Upper lobe of right lung (tissue), 1 donor: ENCODE results near the gene MNS1. TPM values are rescaled to one million over a fixed set of nuclear protein-coding genes. Genes with fewer than 3 reads are reported as not detected.
"Not testable (repeated sequence)": the region's sequence is repeated elsewhere in the genome, so short reads cannot be mapped to it uniquely, and the experiment has no call there.

Source experiments
- ATAC-seq: fragments of 200-7000 bp; cut with Tn5 transposase; one replicate; pipeline ENCODE4 v1.9.1; 2020; ENCODE audit warnings: mild to moderate bottlenecking, moderate library complexity
- DNase-seq: peaks from one replicate; pipeline ENCODE4 v3.0.0-alpha.2; 2020
- H3K27ac ChIP-seq: fragments of 200-600 bp; one replicate; pipeline ENCODE4 v1.8.0; 2022
- H3K27me3 ChIP-seq: fragments of 200-600 bp; one replicate; pipeline ENCODE4 v1.8.0; 2022; ENCODE audit warnings: mild to moderate bottlenecking
- H3K36me3 ChIP-seq: fragments of 200-600 bp; one replicate; pipeline ENCODE4 v1.8.0; 2022
- H3K4me1 ChIP-seq: fragments of 200-600 bp; one replicate; pipeline ENCODE4 v1.8.0; 2022
- H3K4me3 ChIP-seq: fragments of 200-600 bp; one replicate; pipeline ENCODE4 v1.8.0; 2022; ENCODE audit warnings: mild to moderate bottlenecking
- H3K9me3 ChIP-seq: fragments of 200-600 bp; one replicate; pipeline ENCODE4 v1.8.0; 2022
- intact Hi-C: fragments of 100-400 bp; cut with DNase I; formaldehyde crosslinking; loops from one replicate; pipeline ENCODE4 v1.11.0; 2022
- total RNA-seq: library from RNA; stranded (reverse); fragmentation: NEBNext Ultra II Directional; extraction: Animal tissue kit (Norgen Biotek cat#: 25700); gene quantifications from one replicate; pipeline ENCODE4 v1.2.1, GENCODE V29; 2021
- TF ChIP-seq, protein P1 (sequence below): fragments of 200-600 bp; IDR thresholded peaks from one replicate; pipeline ENCODE4 v1.8.0; 2022; ENCODE audit warnings: antibody characterized with exemption
- donor health status: DM: no; HTN: yes; CAD: no; lungs with severe emphysema.

Gene MNS1
- total RNA-seq, 1 donor from 2014 or later = 0.58 TPM

DNA sequence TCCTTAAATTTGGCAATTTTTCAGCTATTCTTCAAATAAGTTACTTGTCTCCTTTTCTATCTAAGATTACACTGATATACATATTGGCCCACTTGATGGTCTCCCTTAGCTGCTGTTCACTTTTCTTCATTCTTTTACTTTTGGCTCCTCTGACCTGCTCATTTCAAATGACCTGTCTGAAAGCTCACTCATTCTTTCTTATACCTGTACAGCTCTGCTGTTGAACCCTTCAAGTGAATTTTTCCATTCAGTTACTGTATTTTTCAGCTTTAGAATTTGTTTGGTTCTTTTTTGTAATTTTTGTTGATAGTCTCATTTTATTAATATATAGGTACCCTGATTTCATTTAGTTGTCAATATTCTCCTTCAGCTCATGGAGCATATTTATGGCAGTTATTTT is 39.7 kb downstream of the MNS1 start:
- no peak for ATAC-seq
- TF ChIP-seq, protein P1, sequence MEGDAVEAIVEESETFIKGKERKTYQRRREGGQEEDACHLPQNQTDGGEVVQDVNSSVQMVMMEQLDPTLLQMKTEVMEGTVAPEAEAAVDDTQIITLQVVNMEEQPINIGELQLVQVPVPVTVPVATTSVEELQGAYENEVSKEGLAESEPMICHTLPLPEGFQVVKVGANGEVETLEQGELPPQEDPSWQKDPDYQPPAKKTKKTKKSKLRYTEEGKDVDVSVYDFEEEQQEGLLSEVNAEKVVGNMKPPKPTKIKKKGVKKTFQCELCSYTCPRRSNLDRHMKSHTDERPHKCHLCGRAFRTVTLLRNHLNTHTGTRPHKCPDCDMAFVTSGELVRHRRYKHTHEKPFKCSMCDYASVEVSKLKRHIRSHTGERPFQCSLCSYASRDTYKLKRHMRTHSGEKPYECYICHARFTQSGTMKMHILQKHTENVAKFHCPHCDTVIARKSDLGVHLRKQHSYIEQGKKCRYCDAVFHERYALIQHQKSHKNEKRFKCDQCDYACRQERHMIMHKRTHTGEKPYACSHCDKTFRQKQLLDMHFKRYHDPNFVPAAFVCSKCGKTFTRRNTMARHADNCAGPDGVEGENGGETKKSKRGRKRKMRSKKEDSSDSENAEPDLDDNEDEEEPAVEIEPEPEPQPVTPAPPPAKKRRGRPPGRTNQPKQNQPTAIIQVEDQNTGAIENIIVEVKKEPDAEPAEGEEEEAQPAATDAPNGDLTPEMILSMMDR = no peak
- no peaks in the 10 kb centered on the region for H3K4me1 ChIP-seq
- no peaks in the 10 kb centered on the region for H3K27me3 ChIP-seq
- H3K9me3 ChIP-seq = no peaks in the 10 kb centered on the region
- H3K36me3 ChIP-seq = no peaks in the 10 kb centered on the region
- H3K27ac ChIP-seq = no peak overlapping the region
- DNase-seq = no peak
- H3K4me3 ChIP-seq = no peak overlapping the region
- intact Hi-C loops = no loop called here

GRCh38 chr15:56413114-56413733 is 51.7 kb downstream of the MNS1 start:
- DNase-seq, intact Hi-C loops, ATAC-seq, H3K36me3 ChIP-seq, H3K4me1 ChIP-seq, H3K27me3 ChIP-seq, H3K9me3 ChIP-seq, H3K27ac ChIP-seq, H3K4me3 ChIP-seq: not testable (repeated sequence)

DNA sequence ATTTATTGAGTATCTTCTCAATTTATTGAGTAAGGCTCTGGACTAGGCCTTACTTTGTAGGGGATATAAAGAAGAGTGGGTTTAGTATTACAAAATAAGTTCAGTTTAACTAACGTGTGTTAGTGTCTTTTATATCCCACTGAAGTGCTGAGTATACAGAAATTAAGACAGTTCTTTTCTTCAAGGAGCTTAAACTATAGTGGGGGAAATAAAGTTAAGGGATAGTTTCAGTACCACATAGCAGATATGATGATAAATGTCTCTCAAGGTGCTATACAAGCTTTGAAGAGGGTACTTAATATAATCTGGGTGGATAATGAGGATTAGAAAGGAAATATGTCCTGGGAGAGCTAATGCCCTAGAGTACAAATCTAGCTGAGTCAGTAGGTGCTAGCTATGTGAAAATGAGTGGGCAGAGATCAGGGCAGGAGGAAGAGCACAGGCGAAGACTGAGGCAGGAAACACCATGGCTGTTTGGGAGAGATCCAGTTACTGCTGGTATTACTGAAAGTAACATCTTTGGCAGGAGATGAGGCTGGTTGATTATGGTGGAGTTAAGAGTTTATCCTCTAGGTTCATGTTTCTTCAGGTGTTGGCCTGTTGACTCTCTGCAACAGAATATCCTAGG is 53.7 kb downstream of the MNS1 start:
- no peak overlapping the region for H3K27ac ChIP-seq
- no peaks in the 10 kb centered on the region for H3K4me1 ChIP-seq
- no peaks in the 10 kb centered on the region for H3K36me3 ChIP-seq
- ATAC-seq (no peak), DNase-seq (no peak)
- H3K27me3 ChIP-seq = no peaks in the 10 kb centered on the region
- intact Hi-C loops = no loop called here
- TF ChIP-seq, protein P1 = no peak
- no peaks in the 10 kb centered on the region for H3K9me3 ChIP-seq
- no peak overlapping the region for H3K4me3 ChIP-seq

DNA sequence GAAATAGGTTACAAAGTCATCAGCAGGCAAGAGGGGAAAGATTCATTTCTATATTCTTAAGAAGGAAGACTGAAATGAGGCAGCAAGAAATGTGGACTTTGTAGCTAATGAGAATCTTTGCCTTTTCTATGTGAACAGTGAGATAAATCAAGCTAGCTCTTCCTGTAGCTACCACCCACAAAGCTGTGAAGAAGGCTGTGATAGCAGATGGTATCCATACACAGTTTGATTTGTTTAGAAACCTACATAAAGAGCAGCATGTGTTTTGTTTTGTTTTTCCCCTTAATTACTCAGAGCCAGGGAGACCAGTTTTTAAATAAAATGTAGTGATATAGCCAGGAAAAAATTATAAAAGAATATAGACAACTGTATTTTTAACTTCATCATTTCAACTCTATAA is 54.2 kb downstream of the MNS1 start:
- H3K27ac ChIP-seq = no peak overlapping the region
- H3K27me3 ChIP-seq = no peaks in the 10 kb centered on the region
- TF ChIP-seq, protein P1 = no peak
- DNase-seq (no peak), ATAC-seq (no peak)
- H3K9me3 ChIP-seq = no peaks in the 10 kb centered on the region
- no peaks in the 10 kb centered on the region for H3K36me3 ChIP-seq
- H3K4me1 ChIP-seq = no peaks in the 10 kb centered on the region
- no peak overlapping the region for H3K4me3 ChIP-seq
- intact Hi-C loops = no loop called here

- not testable (repeated sequence) for ATAC-seq
Measured at GRCh38 chr15:56399209-56399608, 65.7 kb downstream of the MNS1 start.

DNA sequence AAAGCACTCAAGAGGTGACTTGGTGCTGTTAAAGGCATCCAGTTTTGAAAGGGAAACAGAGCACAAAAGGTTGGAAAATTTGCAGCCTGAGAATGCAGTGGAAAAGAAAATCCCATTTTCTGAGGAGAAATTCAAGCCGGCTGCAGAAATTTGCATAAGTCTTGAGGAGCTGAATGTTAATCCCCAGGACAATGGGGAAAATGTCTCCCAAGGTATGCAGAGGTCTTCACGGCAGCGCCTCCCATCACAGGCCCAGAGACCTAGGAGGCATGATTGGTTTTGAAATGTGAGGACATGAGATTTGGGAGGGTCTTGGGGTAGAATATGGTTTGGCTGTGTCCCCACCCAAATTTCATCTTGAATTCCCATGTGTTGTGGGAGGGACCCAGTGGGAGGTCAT is 67.6 kb downstream of the MNS1 start:
- not testable (repeated sequence) for ATAC-seq, H3K27me3 ChIP-seq

More at GRCh38 chr15:56399209-56399608, 65.7 kb downstream of the MNS1 start:
- H3K4me3 ChIP-seq, H3K27ac ChIP-seq, H3K36me3 ChIP-seq, H3K27me3 ChIP-seq, intact Hi-C loops, H3K4me1 ChIP-seq, H3K9me3 ChIP-seq: not testable (repeated sequence)
- DNase-seq = peak; percentile 46

DNA sequence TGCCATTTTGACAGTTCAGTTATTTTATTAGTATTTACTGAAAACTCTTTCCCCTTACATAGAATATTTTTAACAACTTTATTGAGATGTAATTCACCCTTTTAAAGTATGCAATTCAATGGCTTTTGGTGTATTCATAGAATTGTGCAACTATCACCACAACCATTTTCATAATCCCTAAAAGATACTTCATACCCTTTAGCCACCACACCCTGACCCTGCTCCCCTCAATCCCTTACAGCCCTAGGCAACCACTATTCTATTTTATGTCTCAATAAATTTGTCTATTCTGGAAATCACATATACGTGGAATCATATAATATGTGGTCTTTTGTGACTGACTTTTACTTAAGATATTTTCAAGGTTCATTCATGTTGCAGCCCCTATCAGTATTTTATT is 70.0 kb downstream of the MNS1 start:
- H3K4me3 ChIP-seq = no peak overlapping the region
- DNase-seq (no peak), ATAC-seq (no peak)
- H3K27me3 ChIP-seq = no peaks in the 10 kb centered on the region
- no peaks in the 10 kb centered on the region for H3K4me1 ChIP-seq
- no peak overlapping the region for H3K27ac ChIP-seq
- intact Hi-C loops = no loop called here
- TF ChIP-seq, protein P1 = no peak
- H3K9me3 ChIP-seq = no peaks in the 10 kb centered on the region
- no peaks in the 10 kb centered on the region for H3K36me3 ChIP-seq

More for the DNA sequence above, 67.6 kb downstream of the MNS1 start:
- H3K4me1 ChIP-seq, H3K36me3 ChIP-seq, H3K4me3 ChIP-seq, H3K27ac ChIP-seq, intact Hi-C loops, DNase-seq, H3K9me3 ChIP-seq: not testable (repeated sequence)
